GM21360 (cell line): ENCODE data around the gene DYNC1LI1.
"Not testable (repeated sequence)": the region's sequence is repeated elsewhere in the genome, so short reads cannot be mapped to it uniquely, and the experiment has no call there.

Source experiments
- ATAC-seq: cut with Tn5 transposase; IDR thresholded peaks from one replicate; pipeline ENCODE4 v1.9.1; 2021; ENCODE audit warnings: mild to moderate bottlenecking, moderate library complexity; ENCODE audit not compliant: unreplicated experiment

DYNC1LI1 gene

DNA sequence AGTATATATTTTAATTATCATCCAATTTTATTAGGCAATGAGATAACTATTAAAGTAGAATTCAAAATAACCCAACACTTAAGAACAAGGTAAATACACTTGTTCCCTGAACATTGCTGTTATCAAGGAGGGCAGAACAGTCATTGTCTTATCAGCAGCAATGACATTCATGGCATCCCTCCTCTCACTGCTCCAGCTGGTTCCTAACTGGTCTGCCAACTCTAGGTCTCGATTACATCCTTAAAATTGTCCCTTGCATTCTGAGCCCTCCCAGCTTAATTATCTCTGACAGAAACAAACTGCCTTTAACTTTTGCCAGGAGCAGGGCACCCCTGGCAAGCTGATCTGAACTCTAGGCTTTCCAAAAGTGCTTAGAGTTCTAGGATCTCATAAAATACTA, 14.0 kb upstream of the DYNC1LI1 start:
- ATAC-seq: no peak

GRCh38 chr3:32583708-32584107, 13.1 kb upstream of the DYNC1LI1 start:
- ATAC-seq: no peak

- not testable (repeated sequence) for ATAC-seq
Measured at GRCh38 chr3:32578669-32579068, 8.0 kb upstream of the DYNC1LI1 start.

- ATAC-seq: peak; percentile 89
Measured at GRCh38 chr3:32577581-32578556, 7.2 kb upstream of the DYNC1LI1 start.

DNA sequence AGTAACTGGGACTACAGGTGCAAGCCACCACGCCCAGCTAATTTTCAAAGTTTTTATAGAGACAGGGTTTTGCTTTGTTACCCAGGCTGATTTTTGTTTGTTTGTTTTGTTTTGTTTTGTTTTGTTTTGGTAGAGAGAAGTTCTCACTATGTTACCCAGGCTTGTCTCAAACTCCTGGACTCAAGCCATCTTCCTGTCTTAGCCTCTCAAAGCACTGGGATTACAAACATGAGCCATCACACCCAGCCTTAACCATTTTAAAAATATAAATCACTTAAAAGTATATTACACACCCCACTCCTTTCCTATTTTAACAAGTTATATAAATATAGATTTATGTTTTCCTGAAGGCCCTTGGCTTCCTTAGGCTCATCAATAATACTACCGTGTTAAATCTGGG, 6.5 kb upstream of the DYNC1LI1 start:
- no peak for ATAC-seq

DNA sequence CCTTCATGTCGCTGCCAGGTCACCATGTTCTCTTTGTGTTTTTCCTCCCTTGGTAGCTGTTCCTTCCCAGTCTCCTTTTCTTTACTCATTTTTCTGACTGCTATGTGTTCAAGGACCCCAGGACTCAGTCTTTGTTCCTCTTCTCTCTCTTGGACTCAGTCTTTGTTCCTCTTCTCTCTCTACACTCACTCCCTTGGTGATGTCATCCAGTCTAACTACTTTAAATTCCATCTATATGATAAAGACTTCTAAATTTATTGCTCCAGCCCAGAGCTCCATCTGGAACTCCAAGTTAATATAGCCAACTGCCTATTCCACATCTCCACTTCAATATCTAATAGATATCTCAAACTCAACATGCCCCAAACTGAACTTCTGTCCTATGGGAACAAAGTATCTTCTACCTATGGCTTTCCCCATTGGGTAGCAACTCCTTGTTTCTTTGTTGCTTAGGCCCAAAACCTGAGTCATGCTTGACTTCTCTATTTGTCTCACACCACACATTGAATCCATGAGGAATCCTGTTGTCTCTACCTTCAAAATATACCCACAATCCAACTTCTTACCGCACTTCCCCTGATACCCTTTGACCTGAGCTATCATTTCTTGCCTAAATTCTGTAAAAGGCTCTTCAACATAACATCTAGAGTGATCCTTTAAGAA, 4.9 kb upstream of the DYNC1LI1 start:
- no peak for ATAC-seq

DNA sequence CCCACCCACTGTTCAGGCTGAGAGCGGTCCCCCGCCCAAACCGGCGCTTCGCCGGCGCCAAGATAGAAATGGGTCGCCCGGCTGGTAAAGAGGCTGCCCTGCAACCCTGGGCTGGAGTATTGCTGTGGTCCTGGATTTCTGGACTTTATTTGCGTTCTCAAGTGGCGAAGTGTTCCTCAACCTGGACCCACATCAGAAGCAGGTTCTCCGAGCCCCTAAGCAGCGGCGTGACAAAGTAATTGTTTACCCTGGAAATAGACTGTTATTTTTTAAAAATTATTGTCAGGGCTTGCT, 481 bp upstream of the DYNC1LI1 start:
- ATAC-seq: peak; percentile 28

DNA sequence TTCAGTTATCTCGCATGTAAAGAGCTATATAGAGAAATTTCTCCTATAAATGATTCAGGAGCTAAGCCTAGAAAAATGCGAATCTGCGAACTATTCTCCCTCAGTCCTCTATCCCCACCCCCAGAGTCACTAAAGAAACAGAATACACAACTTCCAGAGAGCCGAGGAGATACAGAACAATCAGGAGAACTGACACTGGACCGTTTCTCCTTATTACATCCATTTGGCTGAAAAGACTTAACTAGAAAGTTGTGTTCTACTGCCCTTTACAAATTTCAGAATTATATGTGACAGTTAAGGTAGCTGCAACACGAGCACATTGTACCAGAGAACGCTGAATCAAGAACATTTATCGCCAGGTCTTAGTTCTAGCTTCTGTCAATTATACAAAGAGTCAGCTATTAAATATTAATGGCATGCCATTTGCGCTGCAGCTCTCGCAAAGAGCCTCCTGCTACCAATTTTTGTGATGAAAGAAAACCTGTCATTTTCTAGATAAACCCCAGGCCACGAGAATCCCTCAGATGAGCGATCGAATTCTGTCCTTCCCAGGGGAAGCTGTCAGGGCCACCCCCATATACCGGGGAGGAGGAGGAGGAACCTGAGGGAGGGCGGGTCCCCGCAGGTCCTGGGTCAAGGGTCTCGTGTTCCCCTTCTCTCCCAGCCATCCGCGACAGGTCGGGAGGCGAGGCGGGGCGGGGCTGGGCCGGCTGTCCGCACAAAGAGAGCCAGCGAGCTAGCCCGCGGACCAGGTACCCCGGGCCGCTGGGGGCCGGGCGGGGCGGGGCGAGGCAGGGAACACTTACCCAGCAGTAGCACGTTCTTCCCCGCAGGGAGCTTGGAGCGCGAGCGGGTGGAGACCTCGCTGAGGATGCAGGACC, 878 bp downstream of the DYNC1LI1 start:
- peak; percentile 42 for ATAC-seq

DNA sequence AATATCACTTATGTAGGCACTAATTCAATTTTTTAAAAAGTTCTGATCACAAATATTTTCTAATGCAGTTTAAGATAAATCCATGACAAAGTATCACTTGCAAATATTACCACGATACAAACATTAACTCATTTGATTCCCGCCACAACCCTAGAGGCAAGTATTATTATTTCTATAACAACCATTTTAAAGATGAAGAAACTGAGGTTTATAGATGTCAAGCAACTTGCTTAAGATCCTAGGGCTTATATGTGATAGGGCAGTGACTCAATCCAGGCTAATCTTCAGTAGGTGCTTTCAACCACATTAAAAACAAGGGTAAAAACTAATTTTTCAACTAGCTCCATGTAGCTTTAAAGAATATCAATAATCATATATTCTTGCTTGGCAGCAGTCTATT, 1.7 kb downstream of the DYNC1LI1 start:
- ATAC-seq: no peak

GRCh38 chr3:32564195-32564594, 6.5 kb downstream of the DYNC1LI1 start:
- ATAC-seq: no peak

DNA sequence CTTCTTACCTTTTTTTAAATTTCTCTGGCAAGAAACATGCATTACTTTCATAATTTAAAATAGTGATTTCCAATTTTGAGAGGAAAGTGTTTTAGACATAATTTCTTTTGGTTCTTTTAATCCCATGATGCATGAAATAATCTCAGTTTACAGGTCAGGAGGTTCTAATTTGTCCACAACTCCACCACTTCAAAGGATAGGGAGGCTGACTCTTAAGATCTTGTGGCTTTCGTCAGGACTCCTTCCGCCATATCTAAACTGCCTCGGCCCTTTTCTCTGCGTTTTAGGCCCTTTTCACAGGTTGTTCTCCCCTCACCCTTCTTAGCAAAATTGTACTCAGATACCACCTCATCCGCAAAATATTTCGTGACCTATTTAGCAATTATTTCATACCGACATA, 8.0 kb downstream of the DYNC1LI1 start:
- no peak for ATAC-seq

DNA sequence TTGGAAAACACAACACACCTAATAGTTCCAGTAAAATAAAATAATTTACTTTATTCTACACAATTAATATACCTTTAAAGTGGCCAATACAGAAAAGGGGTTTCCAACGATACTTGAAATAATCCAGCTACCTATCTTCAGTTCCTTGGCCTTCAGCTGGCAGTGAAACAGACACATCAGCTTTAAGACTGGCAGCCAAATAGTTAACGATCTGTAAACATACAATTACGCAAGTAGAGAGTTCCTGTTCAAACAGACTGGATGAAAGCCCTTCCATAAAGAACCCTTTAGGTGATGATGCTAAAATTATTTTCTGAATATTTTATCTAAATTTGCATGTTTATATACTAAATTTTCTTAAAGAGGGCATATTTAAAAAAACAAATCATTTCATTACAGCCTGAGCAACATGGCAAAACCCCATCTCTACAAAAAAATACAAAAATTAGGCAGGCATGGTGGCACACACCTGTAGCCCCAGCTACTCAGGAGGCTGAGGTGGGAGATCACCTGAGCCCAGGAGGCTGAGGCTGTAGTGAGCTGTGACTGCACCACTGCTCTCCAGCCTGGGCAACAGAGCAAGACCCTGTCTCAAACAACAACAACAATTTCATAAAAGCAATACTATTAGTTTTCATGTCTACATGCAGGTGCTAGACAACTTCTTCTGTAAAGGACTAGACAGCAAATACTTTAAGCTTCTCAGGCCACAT, 12.9 kb downstream of the DYNC1LI1 start:
- no peak for ATAC-seq

DNA sequence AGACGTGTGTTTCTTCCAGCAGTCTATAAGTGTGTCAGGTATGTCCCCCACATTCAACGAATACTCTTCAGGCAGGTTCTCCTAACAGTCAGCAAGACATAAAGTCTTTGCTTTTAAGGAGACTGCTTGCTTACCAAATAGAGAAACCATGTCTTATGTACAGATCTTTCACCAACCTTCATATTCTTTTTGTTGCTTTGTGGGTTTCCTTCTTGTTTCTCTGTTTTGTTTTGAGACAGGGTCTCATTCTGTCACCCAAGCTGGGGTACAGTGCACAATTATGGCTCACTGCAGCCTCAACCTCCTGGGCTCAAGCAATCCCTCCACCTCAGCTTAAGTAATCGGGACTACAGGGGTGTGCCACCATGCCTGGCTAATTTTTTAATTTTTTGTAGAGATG, 14.3 kb downstream of the DYNC1LI1 start:
- no peak for ATAC-seq

GRCh38 chr3:32553973-32554372, 16.7 kb downstream of the DYNC1LI1 start:
- no peak for ATAC-seq

DNA sequence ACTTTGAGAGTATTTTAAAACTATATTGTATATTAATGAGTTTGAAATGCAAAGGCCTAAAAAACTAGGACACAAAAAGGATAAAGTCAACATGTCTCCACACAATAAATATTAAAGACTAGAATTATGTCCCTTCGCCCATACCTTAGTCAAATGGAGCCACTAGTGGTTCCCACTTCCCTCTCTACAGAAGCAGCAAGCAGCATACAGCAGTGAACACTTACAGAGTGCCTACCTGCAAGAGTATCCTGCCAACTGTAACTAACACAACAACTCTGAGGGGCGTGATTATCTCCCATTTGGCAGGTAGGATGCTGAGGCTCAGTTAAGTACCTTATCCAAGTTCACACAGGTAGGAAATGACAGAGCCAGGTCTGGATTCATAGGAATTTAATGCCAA, 17.2 kb downstream of the DYNC1LI1 start:
- no peak for ATAC-seq

DNA sequence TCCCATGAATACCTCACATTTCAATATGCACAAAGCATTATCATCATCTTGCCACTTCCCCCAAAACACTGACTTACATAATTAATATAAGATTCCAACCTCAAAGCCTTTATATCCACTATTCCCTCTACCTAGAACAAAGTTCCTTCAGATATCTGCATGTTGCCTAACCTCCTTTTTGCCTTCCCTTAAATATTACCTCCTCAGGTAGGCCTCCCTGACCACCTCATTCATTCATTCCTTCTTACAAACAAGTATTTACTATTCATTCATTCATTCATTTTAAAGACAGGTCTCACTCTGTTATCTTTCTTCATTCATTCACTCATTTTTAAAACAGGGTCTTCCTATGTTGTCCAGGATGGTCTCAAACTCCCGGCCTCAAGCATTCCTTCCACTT, 18.6 kb downstream of the DYNC1LI1 start:
- no peak for ATAC-seq

DNA sequence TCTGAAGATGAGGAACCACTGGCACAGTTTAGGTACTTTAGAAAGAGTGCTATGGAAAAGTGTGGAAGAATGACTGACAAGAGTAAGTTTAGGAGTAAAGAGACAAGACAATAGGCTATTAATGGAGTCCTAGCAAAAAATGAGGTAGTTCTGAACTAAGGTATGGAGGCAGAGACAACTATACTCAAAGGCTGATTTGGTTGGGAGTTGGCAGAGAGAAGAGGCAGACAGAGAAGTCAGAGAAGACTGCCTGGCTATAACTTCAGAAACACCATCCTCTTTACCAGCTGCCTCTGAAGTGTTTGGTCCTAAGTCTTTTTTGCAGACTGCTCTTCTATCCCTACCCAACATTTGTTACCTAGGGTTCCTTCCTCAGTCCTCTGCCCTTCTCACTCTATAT, 19.2 kb downstream of the DYNC1LI1 start:
- ATAC-seq: no peak

DNA sequence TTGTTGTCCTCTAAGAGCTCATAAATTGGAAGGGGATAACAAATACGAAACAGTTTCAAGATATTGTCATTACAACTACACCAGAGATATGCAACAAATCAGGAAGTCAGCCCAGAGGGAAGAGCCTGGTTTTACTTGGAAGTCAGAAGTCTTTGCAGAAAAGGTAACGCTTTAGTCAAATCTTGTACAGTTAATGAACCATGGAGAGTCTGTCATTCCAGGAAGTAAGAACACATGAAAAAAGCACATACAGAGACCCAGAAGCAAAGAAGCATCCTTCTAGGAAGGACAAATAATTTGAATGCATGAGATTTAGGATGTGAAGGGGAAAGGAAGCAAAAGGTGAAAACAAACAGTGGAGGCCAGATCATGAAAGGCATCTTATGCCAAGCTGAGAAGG, 19.6 kb downstream of the DYNC1LI1 start:
- ATAC-seq: no peak

DNA sequence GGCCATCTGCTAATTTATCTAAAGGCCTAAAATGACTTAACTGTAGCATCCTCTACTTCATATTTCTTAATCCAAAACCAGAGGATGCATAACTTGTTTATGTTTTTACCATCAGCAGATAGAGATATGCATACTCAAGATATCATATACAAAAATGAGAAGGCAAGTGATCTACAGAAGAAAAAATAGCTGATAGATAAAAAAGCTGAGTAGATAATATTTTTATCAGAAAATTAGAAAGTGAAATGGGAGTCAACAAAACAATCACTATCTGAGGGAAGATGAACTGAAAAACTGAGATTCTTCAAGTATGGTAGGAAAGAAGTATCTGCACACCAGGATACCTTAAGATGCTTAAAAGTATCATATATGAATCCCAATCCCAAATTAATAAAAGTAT, 25.4 kb downstream of the DYNC1LI1 start:
- ATAC-seq: no peak

DNA sequence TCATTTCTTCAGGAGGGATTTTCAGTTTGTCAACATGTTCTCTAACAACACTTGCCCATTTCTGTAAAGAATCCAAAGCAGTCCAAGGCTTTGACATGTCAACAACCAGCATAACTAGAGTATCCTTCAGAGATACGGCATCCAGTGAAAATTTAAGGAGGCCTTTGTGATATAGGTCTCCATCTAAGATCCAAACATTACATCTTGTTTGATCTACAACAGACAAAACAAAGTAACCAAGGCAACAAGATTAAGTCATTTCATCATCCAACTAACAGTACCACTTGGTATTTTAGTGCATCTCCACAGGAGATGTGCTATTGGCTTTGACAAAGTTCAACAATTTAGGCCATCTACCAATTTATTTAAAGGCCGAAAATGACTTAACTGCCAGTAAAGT, 25.8 kb downstream of the DYNC1LI1 start:
- ATAC-seq: no peak

DNA sequence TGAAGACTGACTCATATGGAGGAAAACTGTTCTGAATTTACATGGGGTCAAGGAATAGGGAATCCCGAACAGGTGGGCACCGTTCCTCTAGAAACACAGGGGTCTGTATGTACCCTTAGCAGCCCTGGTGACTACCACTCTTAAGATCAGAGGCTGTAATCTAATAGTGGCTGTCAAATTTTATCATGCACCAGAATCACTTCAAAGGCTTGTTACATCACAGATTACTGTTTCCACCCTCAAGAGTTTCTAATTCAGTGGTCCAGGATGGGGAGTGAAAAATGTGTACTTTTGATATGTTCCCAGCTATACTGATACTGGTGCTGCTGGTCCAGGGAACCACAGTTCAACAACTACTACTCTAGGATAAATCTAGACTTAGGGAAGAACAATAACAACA, 27.9 kb downstream of the DYNC1LI1 start:
- ATAC-seq: no peak
